SK-N-SH treated with all-trans-retinoic acid at 6 μM for 48 hours (cell line): Measurements from ENCODE around the gene KLF11.

Experiments
- ATAC-seq: fragments of 200-7000 bp; cut with Tn5 transposase; 3 replicates; pipeline ENCODE4 v1.9.1; 2020; ENCODE audit warnings: mild to moderate bottlenecking, moderate library complexity
- ARNTL ChIP-seq: fragments of 450-650 bp; formaldehyde crosslinking; IDR thresholded peaks from 2 replicates; pipeline ENCODE4 v1.5.0; 2020; ENCODE audit warnings: low read depth, mild to moderate bottlenecking, moderate library complexity, borderline replicate concordance
- BACH2 ChIP-seq: fragments of 250-450 bp; sonication (Bioruptor Pico); IDR thresholded peaks from 2 replicates; pipeline ENCODE4 v1.9.0; 2021; ENCODE audit warnings: mild to moderate bottlenecking, borderline replicate concordance
- CREB5 ChIP-seq: fragments of 250-450 bp; sonication (Bioruptor Pico); IDR thresholded peaks from 2 replicates; pipeline ENCODE4 v1.5.1; 2020; ENCODE audit warnings: low read depth, mild to moderate bottlenecking, moderate library complexity
- CSDC2 ChIP-seq: fragments of 250-450 bp; sonication (Bioruptor Pico); IDR thresholded peaks from 2 replicates; pipeline ENCODE4 v1.5.0; 2020; ENCODE audit warnings: mild to moderate bottlenecking, moderate library complexity
- CSRNP3 ChIP-seq: fragments of 250-450 bp; sonication (Bioruptor Pico); IDR thresholded peaks from 2 replicates; pipeline ENCODE4 v1.5.1; 2021; ENCODE audit warnings: mild to moderate bottlenecking, moderate library complexity
- ESRRG ChIP-seq: fragments of 250-450 bp; sonication (Bioruptor Pico); IDR thresholded peaks from 2 replicates; pipeline ENCODE4 v1.6.1; 2021; ENCODE audit warnings: mild to moderate bottlenecking
- GLIS3 ChIP-seq: fragments of 250-450 bp; sonication (Bioruptor Pico); IDR thresholded peaks from 2 replicates; pipeline ENCODE4 v1.5.0; 2020; ENCODE audit warnings: mild to moderate bottlenecking, moderate library complexity
- OSR1 ChIP-seq: fragments of 250-450 bp; sonication (Bioruptor Pico); IDR thresholded peaks from 2 replicates; pipeline ENCODE4 v1.8.0; 2022; ENCODE audit warnings: moderate library complexity, mild to moderate bottlenecking, inconsistent platforms
- POU6F1 ChIP-seq: fragments of 250-450 bp; sonication (Bioruptor Pico); IDR thresholded peaks from 2 replicates; pipeline ENCODE4 v1.8.0; 2021; ENCODE audit warnings: low read depth, mild to moderate bottlenecking, moderate library complexity, borderline replicate concordance
- PPARA ChIP-seq: fragments of 250-450 bp; sonication (Bioruptor Pico); IDR thresholded peaks from 2 replicates; pipeline ENCODE4 v1.5.0; 2020; ENCODE audit warnings: mild to moderate bottlenecking, borderline replicate concordance
- RARB ChIP-seq: fragments of 250-450 bp; sonication (Bioruptor Pico); IDR thresholded peaks from 2 replicates; pipeline ENCODE4 v1.8.0; 2021; ENCODE audit warnings: mild to moderate bottlenecking, moderate library complexity
- SNAI2 ChIP-seq: fragments of 250-450 bp; sonication (Bioruptor Pico); IDR thresholded peaks from 2 replicates; pipeline ENCODE4 v1.5.0; 2020; ENCODE audit warnings: mild to moderate bottlenecking, moderate library complexity
- TCF4 ChIP-seq: fragments of 250-450 bp; sonication (Bioruptor Pico); IDR thresholded peaks from 2 replicates; pipeline ENCODE4 v1.8.0; 2021; ENCODE audit warnings: mild to moderate bottlenecking, moderate library complexity, borderline replicate concordance
- TOX ChIP-seq: fragments of 250-450 bp; sonication (Bioruptor Pico); IDR thresholded peaks from 2 replicates; pipeline ENCODE4 v1.8.0; 2021; ENCODE audit warnings: mild to moderate bottlenecking, moderate library complexity, borderline replicate concordance
- TSHZ2 ChIP-seq: fragments of 250-450 bp; sonication (Bioruptor Pico); IDR thresholded peaks from 2 replicates; pipeline ENCODE4 v1.5.0; 2020; ENCODE audit warnings: mild to moderate bottlenecking, moderate library complexity
- ZC3H10 ChIP-seq: fragments of 250-450 bp; sonication (Bioruptor Pico); IDR thresholded peaks from 2 replicates; pipeline ENCODE4 v1.5.1; 2021; ENCODE audit warnings: mild to moderate bottlenecking, moderate library complexity
- ZFP3 ChIP-seq: fragments of 250-450 bp; sonication (Bioruptor Pico); IDR thresholded peaks from 2 replicates; pipeline ENCODE4 v1.5.0; 2020; ENCODE audit warnings: mild to moderate bottlenecking, moderate library complexity
- ZFP30 ChIP-seq: fragments of 450-650 bp; formaldehyde crosslinking; IDR thresholded peaks from 2 replicates; pipeline ENCODE4 v1.5.0; 2022; ENCODE audit warnings: mild to moderate bottlenecking, moderate library complexity
- ZNF565 ChIP-seq: fragments of 450-650 bp; formaldehyde crosslinking; conservative IDR thresholded peaks from 2 replicates; pipeline ENCODE4 v1.5.0; 2020; ENCODE audit warnings: low read depth, mild to moderate bottlenecking, moderate library complexity
- ZNF70 ChIP-seq: fragments of 450-650 bp; formaldehyde crosslinking; IDR thresholded peaks from 2 replicates; pipeline ENCODE4 v1.5.0; 2020; ENCODE audit warnings: mild to moderate bottlenecking, moderate library complexity
- ZNF8 ChIP-seq: fragments of 450-650 bp; formaldehyde crosslinking; IDR thresholded peaks from 2 replicates; pipeline ENCODE4 v1.5.0; 2020; ENCODE audit warnings: mild to moderate bottlenecking, moderate library complexity

KLF11 gene

GRCh38 chr2:10042301-10043161, 819 bp upstream of the KLF11 start:
- TF ChIP-seq ZNF8 (CRISPR knock-in tag) (no peak), OSR1 (CRISPR knock-in tag) (no peak), ARNTL (no peak), TOX (no peak), PPARA (CRISPR knock-in tag) (no peak)
- ATAC-seq, result no peak

DNA sequence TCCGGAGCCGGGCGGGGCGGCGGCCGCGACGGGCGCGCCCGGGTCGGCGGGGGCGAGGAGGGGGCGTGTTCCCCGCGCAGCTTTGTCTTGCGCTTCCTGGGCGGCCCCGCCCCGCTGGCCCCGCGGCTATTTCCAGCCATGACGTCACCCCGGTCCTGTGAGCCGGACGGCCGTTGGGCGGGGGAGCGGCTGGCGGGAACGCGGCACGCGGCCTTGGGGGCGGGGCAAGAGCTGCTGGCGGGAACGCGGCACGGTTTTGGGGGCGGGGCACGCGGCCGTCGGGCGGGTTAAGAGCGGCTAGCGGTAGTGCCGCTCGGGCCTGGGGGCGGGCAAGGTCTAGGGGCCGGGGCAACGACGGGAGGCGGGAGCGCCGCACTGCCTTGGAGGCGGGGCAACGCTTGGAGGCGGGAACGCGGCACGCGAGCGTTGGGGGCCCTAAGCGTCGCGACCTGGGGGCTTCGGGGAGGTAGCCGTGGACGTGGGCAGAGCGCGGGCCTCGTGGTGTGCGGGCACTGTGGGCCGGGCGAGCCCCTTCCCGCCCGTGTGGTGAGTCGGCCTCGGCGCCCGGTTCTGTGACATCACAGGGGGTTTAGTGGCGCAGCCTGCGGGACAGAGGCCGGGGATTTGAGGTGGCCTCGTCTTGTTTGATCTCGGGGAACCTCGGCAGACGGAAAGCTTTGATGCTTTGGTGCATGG, 704 bp downstream of the KLF11 start:
- TF ChIP-seq TCF4 (CRISPR knock-in tag) (no peak), ZNF8 (CRISPR knock-in tag) (no peak), BACH2 (CRISPR knock-in tag) (no peak), RARB (CRISPR knock-in tag) (no peak), TSHZ2 (no peak), ESRRG (CRISPR knock-in tag) (no peak), OSR1 (CRISPR knock-in tag) (no peak), ZFP3 (CRISPR knock-in tag) (no peak), CSRNP3 (CRISPR knock-in tag) (no peak), CREB5 (CRISPR knock-in tag) (no peak), ZNF565 (no peak), ARNTL (no peak), CSDC2 (no peak), POU6F1 (CRISPR knock-in tag) (no peak), SNAI2 (no peak), ZNF70 (CRISPR knock-in tag) (no peak), ZC3H10 (CRISPR knock-in tag) (no peak), ZFP30 (CRISPR knock-in tag) (no peak; the same call in 1 of the 2 replicates), PPARA (CRISPR knock-in tag) (no peak), GLIS3 (CRISPR knock-in tag) (no peak)
- ATAC-seq, result peak; percentile 58

GRCh38 chr2:10045561-10046355, 2.4 kb downstream of the KLF11 start:
- no peak for TF ChIP-seq ZFP30 (CRISPR knock-in tag)
- TF ChIP-seq BACH2 (CRISPR knock-in tag), result no peak
- no peak for TF ChIP-seq ZC3H10 (CRISPR knock-in tag)
- no peak for TF ChIP-seq TSHZ2
- no peak for TF ChIP-seq PPARA (CRISPR knock-in tag)
- no peak for TF ChIP-seq ZFP3 (CRISPR knock-in tag)
- TF ChIP-seq TOX, result no peak
- TF ChIP-seq ESRRG (CRISPR knock-in tag), result no peak
- no peak for TF ChIP-seq CREB5 (CRISPR knock-in tag)
- TF ChIP-seq GLIS3 (CRISPR knock-in tag), result no peak
- no peak for ATAC-seq
